CD4-positive, alpha-beta memory T cell (primary cell): ENCODE results near the gene MOXD1. TPM values are rescaled to one million over a fixed set of nuclear protein-coding genes. Genes with fewer than 3 reads are reported as not detected.

Experiments
- CTCF ChIA-PET: fragments of 350-600 bp; sonication (Branson Sonifier 250); formaldehyde crosslinking; loops from one replicate; lab custom pipeline; 2021; ENCODE audit warnings: inconsistent platforms; ENCODE audit not compliant: partially characterized antibody; lab: Charles Lee
- POLR2A ChIA-PET: fragments of 350-600 bp; sonication (Branson Sonifier 250); formaldehyde crosslinking; loops from one replicate; lab custom pipeline; 2021; ENCODE audit not compliant: partially characterized antibody; lab: Charles Lee
- DNase-seq, 5 donors: peaks; one replicate each; pipeline versions ENCODE4 v3.0.0 to v3.0.0-alpha.2; 2020 to 2022; ENCODE audit warnings: mixed read lengths in 1 of 5
- H3K27ac ChIP-seq: one replicate; pipeline ENCODE4 v1.7.0; 2013; ENCODE audit warnings: low read depth, low read length
- H3K27me3 ChIP-seq: 2 replicates; pipeline ENCODE4 v1.7.0; 2013; ENCODE audit warnings: mild to moderate bottlenecking, low read length, moderate library complexity; ENCODE audit not compliant: insufficient read depth
- H3K36me3 ChIP-seq: 2 replicates; pipeline ENCODE4 v1.7.0; 2013; ENCODE audit warnings: mild to moderate bottlenecking, low read length, moderate library complexity; ENCODE audit not compliant: insufficient read depth
- H3K4me1 ChIP-seq: 2 replicates; pipeline ENCODE4 v1.7.0; 2013; ENCODE audit warnings: mild to moderate bottlenecking, low read length, moderate library complexity; ENCODE audit not compliant: insufficient read depth
- H3K4me3 ChIP-seq, 2 donors: one replicate each; pipeline ENCODE4 v1.7.0; 2013; ENCODE audit warnings: low read length in 2 of 2, mild to moderate bottlenecking in 1 of 2
- H3K9me3 ChIP-seq, 2 donors: one replicate each; pipeline ENCODE4 v1.7.0; 2013; ENCODE audit warnings: low read length in 2 of 2, control low read depth in 1 of 2; ENCODE audit not compliant: control insufficient read depth in 1 of 2
- H3K27ac Mint-ChIP-seq, 7 donors: one replicate each; pipeline ENCODE4 v1.8.0; 2020 to 2021; ENCODE audit warnings: mixed read lengths in 7 of 7, mild to moderate bottlenecking in 6 of 7, inconsistent platforms in 3 of 7, moderate library complexity in 3 of 7
- H3K27me3 Mint-ChIP-seq, 2 donors: one replicate each; pipeline ENCODE4 v1.8.0; 2020 to 2021; ENCODE audit warnings: mixed read lengths in 2 of 2
- H3K36me3 Mint-ChIP-seq, 2 donors: one replicate each; pipeline ENCODE4 v1.8.0; 2020 to 2021; ENCODE audit warnings: mixed read lengths in 2 of 2, inconsistent platforms in 1 of 2, mild to moderate bottlenecking in 1 of 2
- H3K4me1 Mint-ChIP-seq, 4 donors: one replicate each; pipeline ENCODE4 v1.8.0; 2020 to 2021; ENCODE audit warnings: mixed read lengths in 4 of 4, mild to moderate bottlenecking in 1 of 4
- H3K4me3 Mint-ChIP-seq, 8 donors: one replicate each; pipeline ENCODE4 v1.8.0; 2020 to 2021; ENCODE audit warnings: mixed read lengths in 8 of 8, mild to moderate bottlenecking in 7 of 8, moderate library complexity in 6 of 8, inconsistent platforms in 3 of 8
- H3K9me3 Mint-ChIP-seq, 8 donors: one replicate each; pipeline ENCODE4 v1.8.0; 2020 to 2021; ENCODE audit warnings: mixed read lengths in 8 of 8, mild to moderate bottlenecking in 5 of 8, inconsistent platforms in 3 of 8, moderate library complexity in 1 of 8
- intact Hi-C: fragments of 100-400 bp; cut with micrococcal nuclease; formaldehyde crosslinking; loops from one replicate; pipeline ENCODE4 v1.15.1; 2023
- polyA plus RNA-seq, 2 donors: library from polyadenylated mRNA; unstranded; fragments of 300-500 nt; fragmentation: Illumina TruSeq; gene quantifications; one replicate each; pipeline ENCODE4 v1.2.3, GENCODE V29; 2021
- total RNA-seq, 2 experiments: library from RNA; stranded (reverse); gene quantifications; one replicate each; pipeline ENCODE4 v1.2.3, GENCODE V29; 2021

The MOXD1 gene
- total and polyA plus RNA-seq, 4 experiments from 2014 or later = not detected

GRCh38 chr6:132395015-132395597, 6.2 kb downstream of the MOXD1 start:
- CTCF ChIA-PET = no interaction called here
- peaks cover 12 to 21% of the 10 kb centered on the region in 2 donors for H3K27me3 Mint-ChIP-seq
- no peak overlapping the region for H3K27ac ChIP-seq
- no peaks in the 10 kb centered on the region for H3K36me3 Mint-ChIP-seq
- H3K9me3 ChIP-seq = peaks cover 0 to 3% of the 10 kb centered on the region in 2 donors
- H3K4me3 ChIP-seq = no peak overlapping the region
- DNase-seq = no peak
- H3K36me3 ChIP-seq = no peaks in the 10 kb centered on the region
- H3K4me1 Mint-ChIP-seq = peaks cover 0 to 3% (median 0%) of the 10 kb centered on the region in 4 donors
- H3K4me3 Mint-ChIP-seq = no peak overlapping the region
- intact Hi-C loops = no loop called here
- H3K27me3 ChIP-seq = peaks cover 5% of the 10 kb centered on the region
- no peak overlapping the region for H3K27ac Mint-ChIP-seq
- POLR2A ChIA-PET = no interaction called here
- no peaks in the 10 kb centered on the region for H3K4me1 ChIP-seq
- H3K9me3 Mint-ChIP-seq = peaks cover 2 to 44% (median 25%) of the 10 kb centered on the region in 8 donors

DNA sequence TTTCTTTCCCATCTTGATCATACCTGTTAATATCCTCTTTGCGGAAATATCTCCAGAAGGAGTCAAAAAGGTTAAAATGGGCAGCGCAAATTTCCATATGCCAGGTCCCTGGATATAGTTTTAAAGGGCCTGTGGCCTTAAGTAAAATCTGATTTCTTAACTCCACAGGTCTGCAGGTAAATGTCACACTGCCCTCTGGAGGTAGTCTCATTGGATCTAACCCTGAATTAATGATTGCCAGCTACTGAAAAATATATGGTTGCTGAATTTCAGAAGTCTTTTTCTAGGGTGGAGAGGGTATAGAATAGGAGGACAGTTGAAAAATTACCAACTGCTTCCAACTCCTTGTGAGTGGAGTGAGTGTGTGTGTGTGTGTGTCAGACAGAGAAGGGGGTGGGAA, 8.5 kb downstream of the MOXD1 start:
- no peak overlapping the region for H3K27ac Mint-ChIP-seq
- Histone ChIP-seq H3K36me3 (no peaks in the 10 kb centered on the region), H3K4me3 (no peak overlapping the region), H3K4me1 (no peaks in the 10 kb centered on the region), H3K27me3 (no peaks in the 10 kb centered on the region), H3K27ac (no peak overlapping the region), H3K9me3 (peaks cover 0 to 3% of the 10 kb centered on the region in 2 donors)
- H3K9me3 Mint-ChIP-seq = peaks cover 2 to 44% (median 25%) of the 10 kb centered on the region in 8 donors
- peaks cover 8 to 15% of the 10 kb centered on the region in 2 donors for H3K27me3 Mint-ChIP-seq
- ChIA-PET CTCF (no interaction called here), POLR2A (no interaction called here)
- H3K4me3 Mint-ChIP-seq = no peak overlapping the region
- intact Hi-C loops = no loop called here
- no peak for DNase-seq
- H3K4me1 Mint-ChIP-seq = no peaks in the 10 kb centered on the region
- no peaks in the 10 kb centered on the region for H3K36me3 Mint-ChIP-seq

DNA sequence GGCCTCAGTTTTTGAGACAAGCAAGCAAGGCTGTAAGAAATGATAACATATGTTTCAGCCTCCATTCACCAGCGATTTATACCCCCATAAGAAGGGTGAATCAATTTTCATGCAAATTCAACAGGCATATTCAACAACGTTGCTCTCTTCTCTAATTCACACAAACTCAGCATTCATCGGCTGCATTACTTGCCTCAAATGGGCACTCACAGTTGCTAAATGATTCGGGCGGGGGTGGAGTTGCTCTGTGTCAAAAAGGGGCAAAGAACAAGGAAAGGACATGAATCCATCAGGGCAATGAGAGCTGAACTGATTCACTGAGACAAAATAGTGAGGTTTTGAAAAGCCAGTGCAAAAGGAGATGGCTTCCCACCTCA, 9.0 kb downstream of the MOXD1 start:
- ChIA-PET POLR2A (no interaction called here), CTCF (no interaction called here)
- no peak overlapping the region for H3K4me3 Mint-ChIP-seq
- no peaks in the 10 kb centered on the region for H3K36me3 Mint-ChIP-seq
- no peaks in the 10 kb centered on the region for H3K4me1 Mint-ChIP-seq
- intact Hi-C loops = no loop called here
- peaks cover 2 to 44% (median 25%) of the 10 kb centered on the region in 8 donors for H3K9me3 Mint-ChIP-seq
- Histone ChIP-seq H3K4me1 (no peaks in the 10 kb centered on the region), H3K9me3 (peaks cover 0 to 3% of the 10 kb centered on the region in 2 donors), H3K4me3 (no peak overlapping the region), H3K27me3 (no peaks in the 10 kb centered on the region), H3K36me3 (no peaks in the 10 kb centered on the region), H3K27ac (no peak overlapping the region)
- H3K27ac Mint-ChIP-seq = no peak overlapping the region
- no peak for DNase-seq
- peaks cover 6 to 13% of the 10 kb centered on the region in 2 donors for H3K27me3 Mint-ChIP-seq

DNA sequence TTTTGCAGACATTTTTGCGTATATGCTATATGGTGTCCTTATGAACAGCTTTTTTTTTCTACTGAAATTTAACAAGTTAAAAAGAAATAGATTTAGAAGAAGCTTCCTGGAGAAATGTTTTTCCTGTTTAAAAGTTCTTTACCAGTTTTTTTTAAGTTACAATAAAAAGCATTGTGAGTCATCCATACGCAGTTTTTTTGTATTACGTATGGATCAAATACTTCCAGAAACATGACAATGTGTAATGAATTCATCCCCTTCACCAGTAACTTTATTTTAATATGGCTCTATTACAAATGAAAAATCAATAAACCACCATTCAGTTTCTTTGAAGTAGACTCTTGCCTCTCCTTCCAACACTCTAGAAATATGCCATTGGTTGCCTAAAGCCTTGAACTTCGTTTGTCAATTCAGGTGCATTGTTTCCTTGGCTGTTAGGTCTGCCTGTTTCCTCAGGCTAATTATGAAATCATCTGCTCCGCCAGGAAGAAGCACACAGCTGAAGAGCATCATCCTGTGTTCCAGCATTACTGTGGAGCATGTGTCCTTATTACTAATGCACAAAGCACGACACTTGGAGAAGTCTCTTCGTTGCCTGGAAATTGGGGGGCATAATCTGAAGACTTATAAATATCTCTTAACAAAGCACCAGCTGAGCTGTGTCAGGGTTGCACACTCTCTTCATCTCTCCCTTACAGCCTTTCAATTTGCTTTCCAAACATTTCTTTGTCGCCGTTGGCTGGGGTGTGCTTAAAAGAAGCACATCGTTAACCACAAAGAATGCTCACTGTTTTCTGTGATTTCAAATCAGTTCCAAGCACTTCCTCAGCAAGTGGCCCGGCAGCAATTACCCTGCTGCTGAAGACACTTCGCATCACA, 9.6 kb downstream of the MOXD1 start:
- ChIA-PET CTCF (no interaction called here), POLR2A (no interaction called here)
- peaks cover 2 to 40% (median 25%) of the 10 kb centered on the region in 8 donors for H3K9me3 Mint-ChIP-seq
- Histone ChIP-seq H3K27me3 (no peaks in the 10 kb centered on the region), H3K36me3 (no peaks in the 10 kb centered on the region), H3K4me3 (no peak overlapping the region), H3K4me1 (no peaks in the 10 kb centered on the region), H3K9me3 (peaks cover 0 to 3% of the 10 kb centered on the region in 2 donors), H3K27ac (no peak overlapping the region)
- intact Hi-C loops = no loop called here
- H3K27ac Mint-ChIP-seq = no peak overlapping the region
- no peaks in the 10 kb centered on the region for H3K36me3 Mint-ChIP-seq
- peaks cover 6 to 13% of the 10 kb centered on the region in 2 donors for H3K27me3 Mint-ChIP-seq
- H3K4me3 Mint-ChIP-seq = no peak overlapping the region
- no peak for DNase-seq
- no peaks in the 10 kb centered on the region for H3K4me1 Mint-ChIP-seq

GRCh38 chr6:132390451-132390850, 10.8 kb downstream of the MOXD1 start:
- Mint-ChIP-seq H3K27ac (no peak overlapping the region), H3K36me3 (no peaks in the 10 kb centered on the region), H3K4me1 (no peaks in the 10 kb centered on the region), H3K27me3 (peaks cover 6 to 11% of the 10 kb centered on the region in 2 donors), H3K9me3 (peaks cover 2 to 30% (median 21%) of the 10 kb centered on the region in 8 donors), H3K4me3 (no peak overlapping the region)
- intact Hi-C loops = no loop called here
- POLR2A ChIA-PET = no interaction called here
- no peak for DNase-seq
- H3K36me3 ChIP-seq = no peaks in the 10 kb centered on the region
- H3K9me3 ChIP-seq = peaks cover 0 to 3% of the 10 kb centered on the region in 2 donors
- H3K4me1 ChIP-seq = no peaks in the 10 kb centered on the region
- no peak overlapping the region for H3K27ac ChIP-seq
- CTCF ChIA-PET = no interaction called here
- H3K4me3 ChIP-seq = no peak overlapping the region
- H3K27me3 ChIP-seq = no peaks in the 10 kb centered on the region

GRCh38 chr6:132390017-132390416, 11.3 kb downstream of the MOXD1 start:
- POLR2A ChIA-PET = no interaction called here
- DNase-seq = no peak
- Histone ChIP-seq H3K36me3 (no peaks in the 10 kb centered on the region), H3K9me3 (peaks cover 0 to 3% of the 10 kb centered on the region in 2 donors), H3K27ac (no peak overlapping the region), H3K4me1 (no peaks in the 10 kb centered on the region), H3K27me3 (no peaks in the 10 kb centered on the region), H3K4me3 (no peak overlapping the region)
- no peaks in the 10 kb centered on the region for H3K36me3 Mint-ChIP-seq
- peaks cover 2 to 25% (median 17%) of the 10 kb centered on the region in 8 donors for H3K9me3 Mint-ChIP-seq
- no peaks in the 10 kb centered on the region for H3K4me1 Mint-ChIP-seq
- H3K27me3 Mint-ChIP-seq = peaks cover 7 to 11% of the 10 kb centered on the region in 2 donors
- no peak overlapping the region for H3K4me3 Mint-ChIP-seq
- intact Hi-C loops = no loop called here
- H3K27ac Mint-ChIP-seq = no peak overlapping the region
- CTCF ChIA-PET = no interaction called here

GRCh38 chr6:132388291-132388690, 13.0 kb downstream of the MOXD1 start:
- intact Hi-C loops = no loop called here
- Mint-ChIP-seq H3K4me1 (no peaks in the 10 kb centered on the region), H3K4me3 (no peak overlapping the region), H3K27ac (no peak overlapping the region), H3K9me3 (peaks cover 0 to 12% (median 5%) of the 10 kb centered on the region in 8 donors), H3K27me3 (peaks cover 10 to 12% of the 10 kb centered on the region in 2 donors), H3K36me3 (no peaks in the 10 kb centered on the region)
- no peaks in the 10 kb centered on the region for H3K27me3 ChIP-seq
- no peak for DNase-seq
- ChIA-PET POLR2A (no interaction called here), CTCF (no interaction called here)
- no peak overlapping the region for H3K4me3 ChIP-seq
- no peaks in the 10 kb centered on the region for H3K4me1 ChIP-seq
- no peaks in the 10 kb centered on the region for H3K9me3 ChIP-seq
- H3K27ac ChIP-seq = no peak overlapping the region
- no peaks in the 10 kb centered on the region for H3K36me3 ChIP-seq
